Osteoblast (primary cell): ENCODE data around the gene SLC2A1. TPM values are rescaled to one million over a fixed set of nuclear protein-coding genes. Genes with fewer than 3 reads are reported as not detected.

ENCODE experiments used
- DNase-seq: peaks from one replicate; pipeline ENCODE4 v3.0.0; 2011; ENCODE audit warnings: low spot score, mixed read lengths; ENCODE audit not compliant: insufficient read length; ENCODE audit errors: missing footprints
- H2AFZ ChIP-seq: 2 replicates; pipeline ENCODE4 v1.6.0; 2011; ENCODE audit warnings: mild to moderate bottlenecking, low read length
- H3K27ac ChIP-seq: 2 replicates; pipeline ENCODE4 v1.5.1; 2011; ENCODE audit warnings: mild to moderate bottlenecking, low read depth, low read length, moderate library complexity
- H3K27me3 ChIP-seq: 2 replicates; pipeline ENCODE4 v1.6.0; 2012; ENCODE audit warnings: mild to moderate bottlenecking, control low read depth, inconsistent platforms, low read length, moderate library complexity; ENCODE audit not compliant: insufficient read depth
- H3K36me3 ChIP-seq: 2 replicates; pipeline ENCODE4 v1.5.1; 2011; ENCODE audit warnings: mild to moderate bottlenecking, low read length, control low read depth, moderate library complexity; ENCODE audit not compliant: insufficient read depth
- H3K4me1 ChIP-seq: 2 replicates; pipeline ENCODE4 v1.5.1; 2011; ENCODE audit warnings: mild to moderate bottlenecking, low read length, control low read depth, moderate library complexity; ENCODE audit not compliant: insufficient read depth
- H3K4me2 ChIP-seq: 2 replicates; pipeline ENCODE4 v1.6.0; 2011; ENCODE audit warnings: mild to moderate bottlenecking, low read length; ENCODE audit not compliant: insufficient read depth
- H3K4me3 ChIP-seq: fragments of 200-600 bp; sonication (generic); 3 replicates; pipeline ENCODE4 v1.5.1; 2012; ENCODE audit warnings: mild to moderate bottlenecking, low read length, inconsistent platforms; ENCODE audit not compliant: insufficient read depth
- H3K79me2 ChIP-seq: 2 replicates; pipeline ENCODE4 v1.6.0; 2012; ENCODE audit warnings: mild to moderate bottlenecking, low read length, control low read depth, inconsistent platforms; ENCODE audit not compliant: insufficient read depth
- H3K9me3 ChIP-seq: 2 replicates; pipeline ENCODE4 v1.5.1; 2011; ENCODE audit warnings: low read depth, low read length, control low read depth
- H4K20me1 ChIP-seq: 2 replicates; pipeline ENCODE4 v1.6.0; 2012; ENCODE audit warnings: mild to moderate bottlenecking, low read length, control low read depth; ENCODE audit not compliant: insufficient read depth
- total RNA-seq: library from RNA; depleted of rRNA; stranded (reverse); fragments of >200 nt; gene quantifications from 2 replicates; pipeline ENCODE4 v1.2.3, GENCODE V29; 2012
- TF ChIP-seq, protein P1 (sequence below): IDR thresholded peaks from 2 replicates; pipeline ENCODE4 v1.5.1; 2011; ENCODE audit warnings: mild to moderate bottlenecking, low read depth, low read length, moderate library complexity; ENCODE audit errors: extremely low read depth

The SLC2A1 gene
- total RNA-seq, 1 donor = 43.4 TPM

DNA sequence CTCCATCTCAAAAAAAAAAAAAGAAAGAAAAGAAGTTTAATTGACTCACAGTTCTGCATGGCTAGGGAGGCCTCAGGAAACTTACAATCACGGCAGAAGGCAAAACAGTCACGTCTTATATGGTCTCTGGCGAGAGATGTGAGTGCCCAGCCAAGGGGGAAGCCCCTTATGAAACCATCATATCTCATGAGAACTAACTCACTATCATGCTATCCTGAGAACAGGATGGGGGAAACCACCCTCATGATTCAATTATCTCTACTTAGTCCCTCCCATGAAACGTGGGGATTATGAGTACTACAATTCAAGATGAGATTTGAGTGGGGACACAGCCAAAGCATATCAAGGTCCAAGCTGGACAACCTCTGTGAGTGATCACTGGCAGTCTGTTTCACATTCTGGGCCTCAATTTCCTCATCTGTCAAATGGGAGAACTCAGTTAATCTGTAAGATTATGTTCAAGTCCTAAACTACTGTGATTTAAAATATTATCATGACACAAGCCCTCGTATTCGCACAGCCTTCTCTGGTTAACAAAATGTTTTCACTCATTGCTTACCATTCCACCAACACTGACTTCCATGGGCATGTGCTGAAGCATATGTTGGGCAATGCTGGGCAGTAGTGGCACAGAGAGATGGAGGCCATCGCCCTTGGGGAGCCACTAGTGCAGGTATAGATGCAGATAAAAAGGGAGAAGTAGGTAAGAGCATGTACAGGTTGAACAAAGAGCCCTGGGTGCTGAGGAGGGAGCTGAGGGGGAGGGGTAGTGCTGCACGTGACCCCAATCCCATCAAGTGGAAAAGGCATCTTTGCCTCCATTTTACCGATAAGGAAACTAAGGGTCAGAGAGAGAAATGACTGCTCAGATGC, 46.2 kb upstream of the SLC2A1 start:
- no peaks in the 10 kb centered on the region for H3K79me2 ChIP-seq
- no peaks in the 10 kb centered on the region for H3K9me3 ChIP-seq
- H3K36me3 ChIP-seq = no peaks in the 10 kb centered on the region
- no peak overlapping the region for H3K27ac ChIP-seq
- H3K4me1 ChIP-seq = no peaks in the 10 kb centered on the region
- H2AFZ ChIP-seq = no peak overlapping the region
- TF ChIP-seq, protein P1, sequence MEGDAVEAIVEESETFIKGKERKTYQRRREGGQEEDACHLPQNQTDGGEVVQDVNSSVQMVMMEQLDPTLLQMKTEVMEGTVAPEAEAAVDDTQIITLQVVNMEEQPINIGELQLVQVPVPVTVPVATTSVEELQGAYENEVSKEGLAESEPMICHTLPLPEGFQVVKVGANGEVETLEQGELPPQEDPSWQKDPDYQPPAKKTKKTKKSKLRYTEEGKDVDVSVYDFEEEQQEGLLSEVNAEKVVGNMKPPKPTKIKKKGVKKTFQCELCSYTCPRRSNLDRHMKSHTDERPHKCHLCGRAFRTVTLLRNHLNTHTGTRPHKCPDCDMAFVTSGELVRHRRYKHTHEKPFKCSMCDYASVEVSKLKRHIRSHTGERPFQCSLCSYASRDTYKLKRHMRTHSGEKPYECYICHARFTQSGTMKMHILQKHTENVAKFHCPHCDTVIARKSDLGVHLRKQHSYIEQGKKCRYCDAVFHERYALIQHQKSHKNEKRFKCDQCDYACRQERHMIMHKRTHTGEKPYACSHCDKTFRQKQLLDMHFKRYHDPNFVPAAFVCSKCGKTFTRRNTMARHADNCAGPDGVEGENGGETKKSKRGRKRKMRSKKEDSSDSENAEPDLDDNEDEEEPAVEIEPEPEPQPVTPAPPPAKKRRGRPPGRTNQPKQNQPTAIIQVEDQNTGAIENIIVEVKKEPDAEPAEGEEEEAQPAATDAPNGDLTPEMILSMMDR = no peak
- peaks cover 40% of the 10 kb centered on the region for H3K27me3 ChIP-seq
- H4K20me1 ChIP-seq = no peaks in the 10 kb centered on the region
- H3K4me2 ChIP-seq = no peak overlapping the region
- no peak overlapping the region for H3K4me3 ChIP-seq
- peak; percentile 74 for DNase-seq

DNA sequence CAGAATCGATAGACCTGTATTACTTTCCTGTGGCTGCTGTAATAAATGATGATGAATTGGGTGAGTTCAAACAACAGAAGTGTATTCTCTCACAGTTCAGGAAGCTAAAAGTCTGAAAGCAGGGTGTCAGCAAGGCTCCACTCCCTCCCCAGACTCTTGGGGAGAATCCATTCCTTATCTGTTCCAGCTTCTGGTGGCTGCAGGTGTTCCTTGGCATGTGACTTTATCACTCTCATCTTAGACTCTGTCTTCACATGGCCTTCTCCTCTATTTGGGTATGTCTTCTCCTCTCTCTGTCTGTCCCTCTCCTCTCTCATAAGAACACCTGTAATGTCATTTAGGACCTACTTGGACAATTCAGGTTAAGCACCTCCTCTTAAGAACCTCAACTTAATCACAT, 44.1 kb upstream of the SLC2A1 start:
- no peaks in the 10 kb centered on the region for H3K36me3 ChIP-seq
- no peak overlapping the region for H3K27ac ChIP-seq
- H3K4me1 ChIP-seq = no peaks in the 10 kb centered on the region
- H3K9me3 ChIP-seq = no peaks in the 10 kb centered on the region
- DNase-seq = no peak
- H2AFZ ChIP-seq = no peak overlapping the region
- H4K20me1 ChIP-seq = no peaks in the 10 kb centered on the region
- no peak overlapping the region for H3K4me2 ChIP-seq
- H3K27me3 ChIP-seq = peaks cover 27% of the 10 kb centered on the region
- no peak overlapping the region for H3K4me3 ChIP-seq
- no peaks in the 10 kb centered on the region for H3K79me2 ChIP-seq
- TF ChIP-seq, protein P1 = no peak

DNA sequence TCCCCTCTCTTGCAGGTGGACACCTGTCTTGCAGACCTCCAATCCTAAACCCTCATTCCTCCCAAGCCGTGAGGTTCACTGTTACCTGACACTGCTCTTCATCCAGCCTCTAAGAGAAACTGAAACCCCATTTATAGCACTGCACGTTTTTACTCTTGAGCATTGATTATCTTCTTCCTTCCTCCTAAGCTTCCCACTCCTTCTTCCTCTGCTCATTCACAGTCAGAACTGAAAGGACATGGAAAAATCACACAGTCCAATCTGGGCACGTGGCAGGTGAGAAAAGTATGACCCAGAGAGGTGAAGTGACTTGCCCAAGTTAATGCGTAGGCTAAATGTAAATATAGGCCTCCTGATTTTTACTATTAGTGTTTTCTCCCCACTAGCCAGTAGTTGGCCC, 43.4 kb upstream of the SLC2A1 start:
- Histone ChIP-seq H4K20me1 (no peaks in the 10 kb centered on the region), H3K27me3 (peaks cover 23% of the 10 kb centered on the region), H3K79me2 (no peaks in the 10 kb centered on the region), H3K4me1 (no peaks in the 10 kb centered on the region), H3K36me3 (no peaks in the 10 kb centered on the region), H2AFZ (no peak overlapping the region), H3K27ac (no peak overlapping the region), H3K4me3 (no peak overlapping the region), H3K9me3 (no peaks in the 10 kb centered on the region), H3K4me2 (no peak overlapping the region)
- TF ChIP-seq, protein P1 = no peak
- DNase-seq = no peak

DNA sequence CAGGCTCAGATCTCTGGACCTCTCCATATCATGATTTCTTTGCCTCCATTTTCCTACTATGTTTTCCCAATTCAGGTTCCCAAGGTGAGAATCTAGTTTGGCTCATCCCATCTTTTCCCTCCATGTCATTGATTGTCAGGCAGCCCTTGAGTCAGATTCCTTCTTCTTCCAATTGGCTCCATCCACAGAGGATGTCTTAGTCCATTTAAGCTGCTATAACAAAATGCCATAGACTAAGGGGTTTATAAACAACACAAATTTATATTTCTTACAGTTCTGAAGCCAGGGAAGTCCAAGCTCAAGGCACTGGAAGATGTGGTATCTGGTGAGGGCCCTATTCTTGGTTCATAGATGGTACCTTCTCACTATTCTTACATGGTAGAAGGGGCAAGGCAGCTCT, 42.8 kb upstream of the SLC2A1 start:
- Histone ChIP-seq H3K9me3 (no peaks in the 10 kb centered on the region), H3K4me1 (no peaks in the 10 kb centered on the region), H4K20me1 (no peaks in the 10 kb centered on the region), H2AFZ (no peak overlapping the region), H3K27ac (no peak overlapping the region), H3K4me2 (no peak overlapping the region), H3K36me3 (no peaks in the 10 kb centered on the region), H3K4me3 (no peak overlapping the region), H3K27me3 (peaks cover 17% of the 10 kb centered on the region), H3K79me2 (no peaks in the 10 kb centered on the region)
- TF ChIP-seq, protein P1 = no peak
- no peak for DNase-seq
